H1 (cell line): ENCODE measurements around the gene CEP126. TPM values are rescaled to one million over a fixed set of nuclear protein-coding genes. Genes with fewer than 3 reads are reported as not detected.

ENCODE experiments used
- ASH2L ChIP-seq: fragments of 200-600, 300-600 bp; sonication (generic); IDR thresholded peaks from one replicate; pipeline ENCODE4 v1.7.1; 2017; ENCODE audit warnings: low read length
- BACH1 ChIP-seq: IDR thresholded peaks from 2 replicates; pipeline ENCODE4 v1.6.1; 2012; ENCODE audit warnings: low read length, improper control_type of control experiment
- CTBP2 ChIP-seq: IDR thresholded peaks from 2 replicates; pipeline ENCODE4 v1.7.0; 2011; ENCODE audit warnings: borderline replicate concordance, mild to moderate bottlenecking, moderate library complexity, mixed read lengths, low read length; ENCODE audit not compliant: insufficient read depth, insufficient read length
- E2F6 ChIP-seq: IDR thresholded peaks from 2 replicates; pipeline ENCODE4 v1.6.1; 2012; ENCODE audit warnings: inconsistent platforms
- RNF2 ChIP-seq: fragments of 200-900, 300-1000 bp; sonication (generic); IDR thresholded peaks from 2 replicates; pipeline ENCODE4 v1.7.1; 2016; ENCODE audit warnings: borderline replicate concordance, low read depth, mild to moderate bottlenecking, antibody characterized with exemption, low read length; ENCODE audit not compliant: poor library complexity, severe bottlenecking; ENCODE audit errors: missing control alignments
- RXRA ChIP-seq: IDR thresholded peaks from 2 replicates; pipeline ENCODE4 v1.6.1; 2011; ENCODE audit warnings: low read depth, mild to moderate bottlenecking, low read length, moderate library complexity; ENCODE audit not compliant: insufficient read depth
- polyA plus RNA-seq, 7 experiments: library from polyadenylated mRNA; depleted of rRNA in 3 of 7; stranded (reverse) in 5 of 7; unstranded in 2 of 7; fragments of >200 nt in 5 of 7; fragments of 200-250 nt in 2 of 7; gene quantifications; 1 replicate in 5 of 7; 2 replicates in 1 of 7; 4 replicates in 1 of 7; pipeline versions ENCODE4 v1.2.1 to v1.2.3, GENCODE V29; 2011 to 2013; ENCODE audit warnings: missing spikeins in 2 of 7, mixed read lengths in 2 of 7
- total RNA-seq: library from RNA; stranded (reverse); fragmentation: NEBNext Ultra II Directional; extraction: Animal tissue kit (Norgen Biotek cat#: 25700); gene quantifications from 2 replicates; pipeline ENCODE4 v1.2.1, GENCODE V29; 2021
- TF ChIP-seq, protein P1 (sequence below), 3 experiments: IDR thresholded peaks; 1 replicate in 2 of 3; 2 replicates in 1 of 3; pipeline versions ENCODE4 v1.5.1 to v1.6.1; 2011; ENCODE audit warnings: low read length in 3 of 3, mild to moderate bottlenecking in 3 of 3, inconsistent platforms in 2 of 3, low read depth in 1 of 3, moderate library complexity in 1 of 3; ENCODE audit not compliant: insufficient read depth in 1 of 3; ENCODE audit errors: control extremely low read depth in 1 of 3

The CEP126 gene
- total and polyA plus RNA-seq, 2 of the 8 experiments (the other 6 are each of a cell fraction or from before 2014, with no cell fraction given): 0.76 to 1.9 TPM

DNA sequence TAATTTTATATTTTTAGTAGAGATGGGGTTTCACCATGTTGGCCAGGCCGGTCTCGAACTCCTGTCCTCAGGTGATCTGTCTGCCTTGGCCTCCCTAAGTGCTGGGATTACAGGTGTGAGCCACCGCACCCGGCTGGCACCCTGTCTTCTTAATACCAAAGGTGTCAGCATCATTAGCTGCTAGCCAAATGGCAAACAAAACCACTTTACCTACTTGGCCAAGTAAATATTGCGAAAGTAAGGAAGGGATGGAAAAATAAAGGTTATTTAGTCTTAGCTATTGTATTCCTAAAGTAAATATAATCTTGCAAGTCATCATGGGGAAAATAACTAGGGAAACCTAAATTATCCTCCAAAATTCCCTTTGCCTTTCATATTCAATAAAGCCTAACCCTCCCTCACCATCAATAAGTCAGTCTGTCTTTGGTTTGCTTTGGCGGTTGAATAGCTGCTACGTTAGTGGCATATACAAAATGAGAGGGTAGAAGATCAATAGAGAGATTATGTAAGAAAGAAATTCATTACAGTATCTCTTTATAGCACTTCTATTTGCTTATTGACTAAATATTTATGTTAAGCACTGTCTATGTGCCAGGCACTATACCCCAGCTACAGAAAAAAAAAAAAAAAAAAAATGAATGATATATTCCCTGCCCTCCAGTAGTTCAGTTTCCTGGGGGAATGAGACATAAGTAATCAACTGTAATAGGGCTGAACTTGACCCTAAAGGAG is 92.2 kb downstream of the CEP126 start (continued):
- no peak for TF ChIP-seq E2F6
- TF ChIP-seq ASH2L: no peak
- no peak for TF ChIP-seq RXRA
- TF ChIP-seq, protein P1, sequence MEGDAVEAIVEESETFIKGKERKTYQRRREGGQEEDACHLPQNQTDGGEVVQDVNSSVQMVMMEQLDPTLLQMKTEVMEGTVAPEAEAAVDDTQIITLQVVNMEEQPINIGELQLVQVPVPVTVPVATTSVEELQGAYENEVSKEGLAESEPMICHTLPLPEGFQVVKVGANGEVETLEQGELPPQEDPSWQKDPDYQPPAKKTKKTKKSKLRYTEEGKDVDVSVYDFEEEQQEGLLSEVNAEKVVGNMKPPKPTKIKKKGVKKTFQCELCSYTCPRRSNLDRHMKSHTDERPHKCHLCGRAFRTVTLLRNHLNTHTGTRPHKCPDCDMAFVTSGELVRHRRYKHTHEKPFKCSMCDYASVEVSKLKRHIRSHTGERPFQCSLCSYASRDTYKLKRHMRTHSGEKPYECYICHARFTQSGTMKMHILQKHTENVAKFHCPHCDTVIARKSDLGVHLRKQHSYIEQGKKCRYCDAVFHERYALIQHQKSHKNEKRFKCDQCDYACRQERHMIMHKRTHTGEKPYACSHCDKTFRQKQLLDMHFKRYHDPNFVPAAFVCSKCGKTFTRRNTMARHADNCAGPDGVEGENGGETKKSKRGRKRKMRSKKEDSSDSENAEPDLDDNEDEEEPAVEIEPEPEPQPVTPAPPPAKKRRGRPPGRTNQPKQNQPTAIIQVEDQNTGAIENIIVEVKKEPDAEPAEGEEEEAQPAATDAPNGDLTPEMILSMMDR (IDR thresholded peaks at IDR 0.05; ENCODE audit: control extremely low read depth in 1 of 3, insufficient read depth in 1 of 3, low read depth in 1 of 3, low read length in 3 of 3): no peak
- no peak for TF ChIP-seq BACH1
- no peak for TF ChIP-seq CTBP2
- TF ChIP-seq RNF2: no peak
